CD4-positive, CD25-positive, alpha-beta regulatory T cell (primary cell): ENCODE results near the gene ME3. TPM values are rescaled to one million over a fixed set of nuclear protein-coding genes. Genes with fewer than 3 reads are reported as not detected.

ENCODE experiments used
- ATAC-seq, 2 donors: fragments of 150-1000 bp; cut with Tn5 transposase; one replicate each; pipeline ENCODE4 v1.10.0; 2021; ENCODE audit warnings: low read depth in 2 of 2, moderate number of reproducible peaks in 2 of 2, moderate library complexity in 1 of 2
- DNase-seq, 3 donors: peaks; one replicate each; pipeline versions ENCODE4 v3.0.0 to v3.0.0-alpha.2; 2012 to 2022; ENCODE audit warnings: mixed read lengths in 1 of 3
- H3K27ac ChIP-seq: one replicate; pipeline ENCODE4 v1.7.0; 2013; ENCODE audit warnings: mild to moderate bottlenecking, low read length; ENCODE audit not compliant: insufficient read depth, poor library complexity, severe bottlenecking
- H3K27me3 ChIP-seq: one replicate; pipeline ENCODE4 v1.7.0; 2013; ENCODE audit warnings: low read length; ENCODE audit not compliant: control insufficient read depth, insufficient read depth
- H3K36me3 ChIP-seq: one replicate; pipeline ENCODE4 v1.7.0; 2013; ENCODE audit warnings: mild to moderate bottlenecking, low read length, moderate library complexity; ENCODE audit not compliant: control insufficient read depth, insufficient read depth
- H3K4me1 ChIP-seq: 2 replicates; pipeline ENCODE4 v1.7.0; 2013; ENCODE audit warnings: mild to moderate bottlenecking, low read length; ENCODE audit not compliant: insufficient read depth, control insufficient read depth, poor library complexity, severe bottlenecking
- H3K4me3 ChIP-seq: one replicate; pipeline ENCODE4 v1.7.0; 2013; ENCODE audit warnings: low read depth, mild to moderate bottlenecking, low read length, moderate library complexity
- H3K9me3 ChIP-seq, 2 experiments: 1 replicate in 1 of 2; 2 replicates in 1 of 2; pipeline ENCODE4 v1.7.0; 2013; ENCODE audit warnings: low read length in 2 of 2, mild to moderate bottlenecking in 1 of 2, moderate library complexity in 1 of 2; ENCODE audit not compliant: control insufficient read depth in 2 of 2
- H3K27ac Mint-ChIP-seq, 3 donors: one replicate each; pipeline ENCODE4 v1.8.0; 2020 to 2022; ENCODE audit warnings: mild to moderate bottlenecking in 3 of 3, mixed read lengths in 3 of 3, moderate library complexity in 2 of 3
- H3K27me3 Mint-ChIP-seq: one replicate; pipeline ENCODE4 v1.8.0; 2022; ENCODE audit warnings: mild to moderate bottlenecking, mixed read lengths
- H3K36me3 Mint-ChIP-seq: one replicate; pipeline ENCODE4 v1.8.0; 2020; ENCODE audit warnings: mixed read lengths
- H3K4me1 Mint-ChIP-seq, 4 donors: one replicate each; pipeline ENCODE4 v1.8.0; 2020 to 2022; ENCODE audit warnings: mixed read lengths in 4 of 4, mild to moderate bottlenecking in 1 of 4
- H3K4me3 Mint-ChIP-seq, 4 donors: one replicate each; pipeline ENCODE4 v1.8.0; 2020 to 2022; ENCODE audit warnings: mild to moderate bottlenecking in 4 of 4, mixed read lengths in 4 of 4, moderate library complexity in 3 of 4
- H3K9me3 Mint-ChIP-seq, 7 donors: one replicate each; pipeline ENCODE4 v1.8.0; 2020 to 2022; ENCODE audit warnings: mixed read lengths in 7 of 7, mild to moderate bottlenecking in 3 of 7, moderate library complexity in 2 of 7
- polyA plus RNA-seq, 4 donors: library from polyadenylated mRNA; unstranded; fragments of 300-500 nt; fragmentation: Illumina TruSeq; gene quantifications; one replicate each; pipeline ENCODE4 v1.2.3, GENCODE V29; 2021
- total RNA-seq: library from RNA; stranded (reverse); gene quantifications from one replicate; pipeline ENCODE4 v1.2.3, GENCODE V29; 2022

ME3 gene
- total and polyA plus RNA-seq, 5 donors from 2014 or later: 0.18 to 1.4 (median 0.38) TPM; not detected in 2

- Mint-ChIP-seq H3K4me1 (no peaks in the 10 kb centered on the region), H3K9me3 (peaks cover 0 to 3% (median 0%) of the 10 kb centered on the region in 7 donors), H3K4me3 (no peak overlapping the region)
Measured at GRCh38 chr11:86702220-86702983, 30.0 kb upstream of the ME3 start.

DNA sequence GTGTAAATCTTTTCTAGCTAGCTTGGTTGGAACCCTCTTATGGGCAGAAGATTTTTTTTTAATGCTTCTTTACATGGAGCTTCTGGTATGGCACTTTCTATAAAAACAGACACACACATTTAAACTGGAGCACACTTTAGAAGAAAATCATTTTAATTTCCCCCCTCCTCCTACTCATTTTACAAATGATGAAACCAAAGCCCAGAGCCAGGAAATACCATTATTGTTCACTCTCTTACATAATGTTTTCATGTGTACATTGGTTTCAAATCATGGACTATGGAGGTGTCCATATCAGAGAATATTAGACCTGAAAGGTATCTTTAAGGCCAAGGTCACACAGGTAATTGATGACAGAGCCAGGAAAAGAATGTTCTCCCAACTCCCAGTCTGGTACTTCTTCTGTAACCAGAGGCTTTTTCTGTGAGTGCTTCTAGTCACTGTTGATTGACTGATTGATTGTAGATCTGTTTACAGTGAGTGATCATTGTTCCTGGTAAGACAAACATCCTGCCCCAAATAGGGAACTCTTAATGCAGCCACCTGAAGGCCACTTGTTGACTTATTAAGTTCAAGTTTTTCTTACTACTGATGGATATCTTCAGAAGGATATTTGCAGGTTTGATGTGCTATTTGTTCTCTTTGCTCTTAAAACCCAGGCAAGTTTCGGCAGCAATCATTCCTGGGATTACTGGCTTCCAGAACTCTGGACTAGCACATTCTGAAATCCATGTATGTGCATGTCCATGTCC is 26.8 kb upstream of the ME3 start:
- Mint-ChIP-seq H3K36me3 (no peaks in the 10 kb centered on the region), H3K27ac (no peak overlapping the region), H3K4me1 (no peaks in the 10 kb centered on the region), H3K9me3 (peaks cover 0 to 2% (median 0%) of the 10 kb centered on the region in 7 donors), H3K27me3 (no peaks in the 10 kb centered on the region), H3K4me3 (no peak overlapping the region)
- H3K27ac ChIP-seq: no peak overlapping the region
- ATAC-seq: no peak
- H3K4me3 ChIP-seq: no peak overlapping the region
- H3K27me3 ChIP-seq: peaks cover 2% of the 10 kb centered on the region
- DNase-seq: no peak
- H3K36me3 ChIP-seq: no peaks in the 10 kb centered on the region
- no peaks in the 10 kb centered on the region for H3K9me3 ChIP-seq
- no peaks in the 10 kb centered on the region for H3K4me1 ChIP-seq

More at GRCh38 chr11:86702220-86702983, 30.0 kb upstream of the ME3 start:
- no peak overlapping the region for H3K4me3 ChIP-seq
- no peaks in the 10 kb centered on the region for H3K36me3 ChIP-seq
- ATAC-seq (no peak), DNase-seq (no peak)
- Mint-ChIP-seq H3K27ac (no peak overlapping the region), H3K36me3 (no peaks in the 10 kb centered on the region), H3K27me3 (no peaks in the 10 kb centered on the region)
- H3K9me3 ChIP-seq: no peaks in the 10 kb centered on the region
- H3K27me3 ChIP-seq: no peaks in the 10 kb centered on the region
- H3K27ac ChIP-seq: no peak overlapping the region
- H3K4me1 ChIP-seq: no peaks in the 10 kb centered on the region

- no peak overlapping the region for H3K4me3 ChIP-seq
- H3K27me3 Mint-ChIP-seq: no peaks in the 10 kb centered on the region
- H3K4me1 ChIP-seq: no peaks in the 10 kb centered on the region
- no peaks in the 10 kb centered on the region for H3K4me1 Mint-ChIP-seq
- peaks cover 0 to 2% (median 0%) of the 10 kb centered on the region in 7 donors for H3K9me3 Mint-ChIP-seq
- H3K4me3 Mint-ChIP-seq: no peak overlapping the region
- no peak for ATAC-seq
- no peak for DNase-seq
- H3K36me3 Mint-ChIP-seq: no peaks in the 10 kb centered on the region
- H3K27me3 ChIP-seq: peaks cover 4% of the 10 kb centered on the region
- no peaks in the 10 kb centered on the region for H3K36me3 ChIP-seq
- H3K27ac Mint-ChIP-seq: no peak overlapping the region
- no peak overlapping the region for H3K27ac ChIP-seq
- no peaks in the 10 kb centered on the region for H3K9me3 ChIP-seq
Measured at GRCh38 chr11:86698639-86699038, 26.2 kb upstream of the ME3 start.

- DNase-seq (no peak), ATAC-seq (no peak)
- H3K4me3 Mint-ChIP-seq: no peak overlapping the region
- H3K36me3 Mint-ChIP-seq: no peaks in the 10 kb centered on the region
- Histone ChIP-seq H3K27ac (no peak overlapping the region), H3K4me3 (no peak overlapping the region), H3K27me3 (peaks cover 5% of the 10 kb centered on the region), H3K9me3 (no peaks in the 10 kb centered on the region), H3K4me1 (no peaks in the 10 kb centered on the region), H3K36me3 (no peaks in the 10 kb centered on the region)
- peaks cover 0 to 5% (median 0%) of the 10 kb centered on the region in 7 donors for H3K9me3 Mint-ChIP-seq
- H3K27me3 Mint-ChIP-seq: no peaks in the 10 kb centered on the region
- no peak overlapping the region for H3K27ac Mint-ChIP-seq
- no peaks in the 10 kb centered on the region for H3K4me1 Mint-ChIP-seq
Measured at GRCh38 chr11:86696451-86696850, 24.0 kb upstream of the ME3 start.

DNA sequence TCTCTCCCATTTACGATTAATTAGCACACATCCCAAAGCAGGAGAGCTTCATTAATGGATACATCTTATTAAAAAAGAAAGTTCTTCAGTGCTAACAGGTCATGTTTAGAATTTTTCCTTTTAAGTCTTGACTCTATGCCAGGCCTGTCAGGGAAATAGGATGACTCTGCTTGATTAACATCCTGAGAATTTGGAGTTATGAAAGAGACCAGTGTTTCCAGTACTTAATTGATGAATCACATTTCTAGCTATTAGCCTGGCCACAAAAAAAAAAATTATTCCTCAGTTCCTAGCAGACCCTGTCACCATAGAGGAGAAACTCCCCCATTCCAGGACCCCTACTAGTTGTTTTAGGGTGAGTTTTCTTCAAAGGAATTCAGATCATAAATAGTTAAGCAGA is 23.6 kb upstream of the ME3 start:
- no peaks in the 10 kb centered on the region for H3K36me3 ChIP-seq
- no peaks in the 10 kb centered on the region for H3K36me3 Mint-ChIP-seq
- H3K4me1 Mint-ChIP-seq: no peaks in the 10 kb centered on the region
- H3K9me3 ChIP-seq: no peaks in the 10 kb centered on the region
- H3K9me3 Mint-ChIP-seq: peaks cover 0 to 5% (median 0%) of the 10 kb centered on the region in 7 donors
- peaks cover 5% of the 10 kb centered on the region for H3K27me3 ChIP-seq
- H3K4me1 ChIP-seq: no peaks in the 10 kb centered on the region
- no peak overlapping the region for H3K4me3 ChIP-seq
- no peak for ATAC-seq
- H3K27ac ChIP-seq: no peak overlapping the region
- no peak overlapping the region for H3K4me3 Mint-ChIP-seq
- no peak for DNase-seq
- H3K27me3 Mint-ChIP-seq: no peaks in the 10 kb centered on the region
- no peak overlapping the region for H3K27ac Mint-ChIP-seq

- H3K27ac Mint-ChIP-seq: no peak overlapping the region
- no peak for ATAC-seq
- Histone ChIP-seq H3K27me3 (peaks cover 5% of the 10 kb centered on the region), H3K9me3 (no peaks in the 10 kb centered on the region), H3K4me1 (no peaks in the 10 kb centered on the region), H3K36me3 (no peaks in the 10 kb centered on the region), H3K4me3 (no peak overlapping the region), H3K27ac (no peak overlapping the region)
- no peak overlapping the region for H3K4me3 Mint-ChIP-seq
- no peaks in the 10 kb centered on the region for H3K36me3 Mint-ChIP-seq
- peaks cover 0 to 5% (median 0%) of the 10 kb centered on the region in 7 donors for H3K9me3 Mint-ChIP-seq
- DNase-seq: no peak
- H3K27me3 Mint-ChIP-seq: no peaks in the 10 kb centered on the region
- no peaks in the 10 kb centered on the region for H3K4me1 Mint-ChIP-seq
Measured at GRCh38 chr11:86695373-86695772, 23.0 kb upstream of the ME3 start.

GRCh38 chr11:86693518-86693917 is 21.1 kb upstream of the ME3 start:
- Histone ChIP-seq H3K4me1 (no peaks in the 10 kb centered on the region), H3K36me3 (no peaks in the 10 kb centered on the region), H3K27me3 (peaks cover 5% of the 10 kb centered on the region), H3K27ac (no peak overlapping the region), H3K9me3 (no peaks in the 10 kb centered on the region), H3K4me3 (no peak overlapping the region)
- no peaks in the 10 kb centered on the region for H3K36me3 Mint-ChIP-seq
- no peak overlapping the region for H3K27ac Mint-ChIP-seq
- H3K4me1 Mint-ChIP-seq: no peaks in the 10 kb centered on the region
- DNase-seq: no peak
- ATAC-seq: no peak
- peaks cover 0 to 5% (median 0%) of the 10 kb centered on the region in 7 donors for H3K9me3 Mint-ChIP-seq
- no peaks in the 10 kb centered on the region for H3K27me3 Mint-ChIP-seq
- H3K4me3 Mint-ChIP-seq: no peak overlapping the region
